ENCODE data around the gene PPFIBP2. TPM values are rescaled to one million over a fixed set of nuclear protein-coding genes. Genes with fewer than 3 reads are reported as not detected.

The PPFIBP2 gene
- total RNA-seq, 5 donors from 2014 or later (not counting 1 experiment from before 2014, with no cell fraction given) = 12.5 to 46.6 (median 35.2) TPM

GRCh38 chr11:7636350-7636749 is 122.6 kb downstream of the PPFIBP2 start:
- Histone ChIP-seq H3K9me3 (no peaks in the 10 kb centered on the region), H3K4me3 (ENCODE audit: control insufficient read depth in 1 of 2, extremely low read depth in 1 of 2, low read length in 1 of 2) (no peak overlapping the region), H3K27me3 (replicated peaks in 1 of 2; ENCODE audit: control insufficient read depth in 2 of 2, extremely low read depth in 1 of 2, insufficient read depth in 2 of 2, low read length in 1 of 2) (peaks cover 0 to 3% of the 10 kb centered on the region in 2 experiments), H3K4me1 (ENCODE audit: control insufficient read depth in 1 of 2, extremely low read depth in 1 of 2, insufficient read depth in 2 of 2, low read length in 2 of 2) (no peaks in the 10 kb centered on the region), H3K36me3 (ENCODE audit: control insufficient read depth in 2 of 2, extremely low read depth in 1 of 2, insufficient read depth in 1 of 2, low read length in 1 of 2) (peaks cover 13 to 77% of the 10 kb centered on the region in 2 donors), H3K27ac (ENCODE audit: low read length) (no peak overlapping the region)
- no peak overlapping the region for H3K4me3 Mint-ChIP-seq
- H3K27ac Mint-ChIP-seq = no peak overlapping the region
- WGBS (ENCODE audit: insufficient coverage) = no CpG with 5 or more reads among the region's 6 CpGs
- no peaks in the 10 kb centered on the region for H3K9me3 Mint-ChIP-seq
- no peak for ATAC-seq (replicated peaks in 1 of 4)
- H3K4me1 Mint-ChIP-seq = no peaks in the 10 kb centered on the region
- H3K36me3 Mint-ChIP-seq = peaks cover 48% of the 10 kb centered on the region
- POLR2A ChIA-PET = no interaction called here
- no peaks in the 10 kb centered on the region for H3K27me3 Mint-ChIP-seq
- CTCF ChIA-PET = no interaction called here
- no peak for DNase-seq

- ATAC-seq (replicated peaks in 1 of 4) (no peak), DNase-seq (no peak)
- Histone ChIP-seq H3K4me3 (ENCODE audit: control insufficient read depth in 1 of 2, extremely low read depth in 1 of 2, low read length in 1 of 2) (no peak overlapping the region), H3K36me3 (ENCODE audit: control insufficient read depth in 2 of 2, extremely low read depth in 1 of 2, insufficient read depth in 1 of 2, low read length in 1 of 2) (peaks cover 16 to 76% of the 10 kb centered on the region in 2 donors), H3K4me1 (ENCODE audit: control insufficient read depth in 1 of 2, extremely low read depth in 1 of 2, insufficient read depth in 2 of 2, low read length in 2 of 2) (no peaks in the 10 kb centered on the region), H3K9me3 (no peaks in the 10 kb centered on the region), H3K27me3 (replicated peaks in 1 of 2; ENCODE audit: control insufficient read depth in 2 of 2, extremely low read depth in 1 of 2, insufficient read depth in 2 of 2, low read length in 1 of 2) (peaks cover 0 to 3% of the 10 kb centered on the region in 2 experiments), H3K27ac (ENCODE audit: low read length) (no peak overlapping the region)
- H3K27ac Mint-ChIP-seq = no peak overlapping the region
- peaks cover 51% of the 10 kb centered on the region for H3K36me3 Mint-ChIP-seq
- H3K27me3 Mint-ChIP-seq = no peaks in the 10 kb centered on the region
- no peak overlapping the region for H3K4me3 Mint-ChIP-seq
- ChIA-PET CTCF (no interaction called here), POLR2A (no interaction called here)
- 67% methylated on average over 1 of the region's 7 CpGs for WGBS (ENCODE audit: insufficient coverage)
- no peaks in the 10 kb centered on the region for H3K4me1 Mint-ChIP-seq
- no peaks in the 10 kb centered on the region for H3K9me3 Mint-ChIP-seq
Measured at GRCh38 chr11:7637447-7638157, 123.8 kb downstream of the PPFIBP2 start.

GRCh38 chr11:7638710-7639642 is 125.2 kb downstream of the PPFIBP2 start:
- Mint-ChIP-seq H3K4me1 (no peaks in the 10 kb centered on the region), H3K27ac (no peak overlapping the region), H3K9me3 (no peaks in the 10 kb centered on the region), H3K36me3 (peaks cover 45% of the 10 kb centered on the region), H3K27me3 (no peaks in the 10 kb centered on the region), H3K4me3 (no peak overlapping the region)
- ChIA-PET POLR2A (no interaction called here), CTCF (no interaction called here)
- no peak overlapping the region for H3K4me3 ChIP-seq (ENCODE audit: control insufficient read depth in 1 of 2, extremely low read depth in 1 of 2, low read length in 1 of 2)
- H3K4me1 ChIP-seq (ENCODE audit: control insufficient read depth in 1 of 2, extremely low read depth in 1 of 2, insufficient read depth in 2 of 2, low read length in 2 of 2) = no peaks in the 10 kb centered on the region
- H3K36me3 ChIP-seq (ENCODE audit: control insufficient read depth in 2 of 2, extremely low read depth in 1 of 2, insufficient read depth in 1 of 2, low read length in 1 of 2) = peaks cover 16 to 71% of the 10 kb centered on the region in 2 donors
- ATAC-seq (replicated peaks in 1 of 4) = no peak
- WGBS (ENCODE audit: insufficient coverage) = 59% methylated on average over 3 of the region's 5 CpGs
- H3K27ac ChIP-seq (ENCODE audit: low read length) = no peak overlapping the region
- no peaks in the 10 kb centered on the region for H3K9me3 ChIP-seq
- H3K27me3 ChIP-seq (replicated peaks in 1 of 2; ENCODE audit: control insufficient read depth in 2 of 2, extremely low read depth in 1 of 2, insufficient read depth in 2 of 2, low read length in 1 of 2) = peaks cover 0 to 3% of the 10 kb centered on the region in 2 experiments
- DNase-seq = no peak

- H3K4me1 Mint-ChIP-seq = no peaks in the 10 kb centered on the region
- Histone ChIP-seq H3K9me3 (no peaks in the 10 kb centered on the region), H3K4me1 (ENCODE audit: control insufficient read depth in 1 of 2, extremely low read depth in 1 of 2, insufficient read depth in 2 of 2, low read length in 2 of 2) (no peaks in the 10 kb centered on the region), H3K36me3 (ENCODE audit: control insufficient read depth in 2 of 2, extremely low read depth in 1 of 2, insufficient read depth in 1 of 2, low read length in 1 of 2) (peaks cover 16 to 67% of the 10 kb centered on the region in 2 donors), H3K27ac (ENCODE audit: low read length) (no peak overlapping the region), H3K27me3 (replicated peaks in 1 of 2; ENCODE audit: control insufficient read depth in 2 of 2, extremely low read depth in 1 of 2, insufficient read depth in 2 of 2, low read length in 1 of 2) (peaks cover 0 to 3% of the 10 kb centered on the region in 2 experiments), H3K4me3 (ENCODE audit: control insufficient read depth in 1 of 2, extremely low read depth in 1 of 2, low read length in 1 of 2) (no peak overlapping the region)
- ATAC-seq (replicated peaks in 1 of 4) (no peak), DNase-seq (no peak)
- ChIA-PET CTCF (no interaction called here), POLR2A (no interaction called here)
- no CpG with 5 or more reads among the region's 5 CpGs for WGBS (ENCODE audit: insufficient coverage)
- H3K4me3 Mint-ChIP-seq = no peak overlapping the region
- no peak overlapping the region for H3K27ac Mint-ChIP-seq
- H3K36me3 Mint-ChIP-seq = peaks cover 45% of the 10 kb centered on the region
- no peaks in the 10 kb centered on the region for H3K27me3 Mint-ChIP-seq
- no peaks in the 10 kb centered on the region for H3K9me3 Mint-ChIP-seq
Measured at GRCh38 chr11:7639643-7640025, 125.8 kb downstream of the PPFIBP2 start.

GRCh38 chr11:7640816-7641215 is 127.0 kb downstream of the PPFIBP2 start:
- CTCF ChIA-PET = no interaction called here
- H3K27ac Mint-ChIP-seq = no peak overlapping the region
- 62% methylated on average over 2 of the region's 6 CpGs for WGBS (ENCODE audit: insufficient coverage)
- Histone ChIP-seq H3K4me3 (ENCODE audit: control insufficient read depth in 1 of 2, extremely low read depth in 1 of 2, low read length in 1 of 2) (no peak overlapping the region), H3K27ac (ENCODE audit: low read length) (no peak overlapping the region), H3K36me3 (ENCODE audit: control insufficient read depth in 2 of 2, extremely low read depth in 1 of 2, insufficient read depth in 1 of 2, low read length in 1 of 2) (peaks cover 16 to 56% of the 10 kb centered on the region in 2 donors), H3K4me1 (ENCODE audit: control insufficient read depth in 1 of 2, extremely low read depth in 1 of 2, insufficient read depth in 2 of 2, low read length in 2 of 2) (no peaks in the 10 kb centered on the region), H3K9me3 (no peaks in the 10 kb centered on the region), H3K27me3 (replicated peaks in 1 of 2; ENCODE audit: control insufficient read depth in 2 of 2, extremely low read depth in 1 of 2, insufficient read depth in 2 of 2, low read length in 1 of 2) (no peaks in the 10 kb centered on the region)
- DNase-seq (no peak), ATAC-seq (replicated peaks in 1 of 4) (no peak)
- no peaks in the 10 kb centered on the region for H3K9me3 Mint-ChIP-seq
- H3K27me3 Mint-ChIP-seq = no peaks in the 10 kb centered on the region
- POLR2A ChIA-PET = no interaction called here
- H3K4me3 Mint-ChIP-seq = no peak overlapping the region
- H3K4me1 Mint-ChIP-seq = no peaks in the 10 kb centered on the region
- H3K36me3 Mint-ChIP-seq = peaks cover 43% of the 10 kb centered on the region

- DNase-seq = no peak
- Mint-ChIP-seq H3K4me3 (no peak overlapping the region), H3K27ac (no peak overlapping the region), H3K9me3 (no peaks in the 10 kb centered on the region), H3K27me3 (no peaks in the 10 kb centered on the region), H3K36me3 (peaks cover 36% of the 10 kb centered on the region), H3K4me1 (no peaks in the 10 kb centered on the region)
- CTCF ChIA-PET = interaction anchor here in 1 of 2 donors (0.6 kb wide), 1 partner anchor 61 kb away, joined by 3 read pairs; no protein-coding TSS in a partner anchor
- H3K9me3 ChIP-seq = no peaks in the 10 kb centered on the region
- ATAC-seq (replicated peaks in 1 of 4) = no peak
- WGBS (ENCODE audit: insufficient coverage) = 67% methylated on average over 1 of the region's 4 CpGs
- peaks cover 11 to 49% of the 10 kb centered on the region in 2 donors for H3K36me3 ChIP-seq (ENCODE audit: control insufficient read depth in 2 of 2, extremely low read depth in 1 of 2, insufficient read depth in 1 of 2, low read length in 1 of 2)
- H3K27ac ChIP-seq (ENCODE audit: low read length) = no peak overlapping the region
- H3K4me1 ChIP-seq (ENCODE audit: control insufficient read depth in 1 of 2, extremely low read depth in 1 of 2, insufficient read depth in 2 of 2, low read length in 2 of 2) = no peaks in the 10 kb centered on the region
- POLR2A ChIA-PET = no interaction called here
- no peaks in the 10 kb centered on the region for H3K27me3 ChIP-seq (replicated peaks in 1 of 2; ENCODE audit: control insufficient read depth in 2 of 2, extremely low read depth in 1 of 2, insufficient read depth in 2 of 2, low read length in 1 of 2)
- H3K4me3 ChIP-seq (ENCODE audit: control insufficient read depth in 1 of 2, extremely low read depth in 1 of 2, low read length in 1 of 2) = no peak overlapping the region
Measured at GRCh38 chr11:7642747-7643146, 128.9 kb downstream of the PPFIBP2 start.

Data from T-cell (primary cell).